ENCODE data around the gene GTF3C1. TPM values are rescaled to one million over a fixed set of nuclear protein-coding genes. Genes with fewer than 3 reads are reported as not detected.

The GTF3C1 gene
- total RNA-seq, 2 experiments from 2014 or later: 43.6 to 44.5 TPM

- peaks cover 46% of the 10 kb centered on the region for H3K36me3 ChIP-seq (ENCODE audit: insufficient read depth, low read length)
- H3K9me3 Mint-ChIP-seq: no peaks in the 10 kb centered on the region
- POLR2A ChIA-PET: interaction anchor here (0.8 to 1.3 kb wide), 3 partner anchors 93 to 225 kb away, joined by 3 to 4 read pairs (median 4); no protein-coding TSS in a partner anchor
- ATAC-seq (ENCODE audit: poor library complexity) (no peak), DNase-seq (no peak)
- H3K36me3 Mint-ChIP-seq (ENCODE audit: low read depth): peaks cover 41% of the 10 kb centered on the region
- CTCF ChIA-PET: interaction anchor here (0.9 to 1.0 kb wide), 2 partner anchors 11 to 226 kb away, joined by 3 to 4 read pairs; no protein-coding TSS in a partner anchor
- H3K27me3 ChIP-seq (ENCODE audit: control insufficient read depth in 1 of 2, insufficient read depth in 2 of 2, low read length in 2 of 2): no peaks in the 10 kb centered on the region
- H3K4me1 Mint-ChIP-seq (ENCODE audit: low read depth): peaks cover 48% of the 10 kb centered on the region
- H3K4me1 ChIP-seq (ENCODE audit: insufficient read depth, low read length): peaks cover 75% of the 10 kb centered on the region
- intact Hi-C loops (cut with DNase I, micrococcal nuclease): no loop called here
- no peak overlapping the region for H3K4me3 Mint-ChIP-seq
- no peak for TF ChIP-seq CTCF (IDR thresholded peaks at IDR 0.05)
- H3K9me3 ChIP-seq (ENCODE audit: control insufficient read depth in 1 of 2, insufficient read depth in 1 of 2, low read length in 2 of 2): no peaks in the 10 kb centered on the region
- no peak overlapping the region for H3K4me3 ChIP-seq (ENCODE audit: low read length)
- H3K27me3 Mint-ChIP-seq: no peaks in the 10 kb centered on the region
- H3K27ac Mint-ChIP-seq: no peak overlapping the region
- no peak overlapping the region for H3K27ac ChIP-seq (ENCODE audit: low read depth in 1 of 2, low read length in 2 of 2)
These were observed 88.8 kb downstream of the GTF3C1 start for GRCh38 chr16:27460663-27461482.

- Histone ChIP-seq H3K4me3 (ENCODE audit: low read length) (no peak overlapping the region), H3K36me3 (ENCODE audit: insufficient read depth, low read length) (peaks cover 40% of the 10 kb centered on the region), H3K27ac (ENCODE audit: low read depth in 1 of 2, low read length in 2 of 2) (no peak overlapping the region), H3K27me3 (ENCODE audit: control insufficient read depth in 1 of 2, insufficient read depth in 2 of 2, low read length in 2 of 2) (no peaks in the 10 kb centered on the region), H3K9me3 (ENCODE audit: control insufficient read depth in 1 of 2, insufficient read depth in 1 of 2, low read length in 2 of 2) (no peaks in the 10 kb centered on the region), H3K4me1 (ENCODE audit: insufficient read depth, low read length) (peaks cover 76% of the 10 kb centered on the region)
- no peak for DNase-seq
- ChIA-PET POLR2A (interaction anchor here (0.8 to 1.3 kb wide), 3 partner anchors 93 to 225 kb away, joined by 3 to 4 read pairs (median 4); no protein-coding TSS in a partner anchor), CTCF (interaction anchor here (0.9 to 1.0 kb wide), 3 partner anchors 10 to 281 kb away, joined by 3 to 4 read pairs (median 3); no protein-coding TSS in a partner anchor)
- peaks cover 35% of the 10 kb centered on the region for H3K36me3 Mint-ChIP-seq (ENCODE audit: low read depth)
- H3K4me3 Mint-ChIP-seq: no peak overlapping the region
- H3K27me3 Mint-ChIP-seq: no peaks in the 10 kb centered on the region
- ATAC-seq (ENCODE audit: poor library complexity): no peak
- H3K9me3 Mint-ChIP-seq: no peaks in the 10 kb centered on the region
- intact Hi-C loops (cut with DNase I, micrococcal nuclease): no loop called here
- H3K4me1 Mint-ChIP-seq (ENCODE audit: low read depth): peaks cover 51% of the 10 kb centered on the region
- no peak for TF ChIP-seq CTCF (IDR thresholded peaks at IDR 0.05)
- peak overlapping the region; percentile 63 for H3K27ac Mint-ChIP-seq
These were observed 89.5 kb downstream of the GTF3C1 start for GRCh38 chr16:27460213-27460612.

GRCh38 chr16:27458987-27459688, 90.6 kb downstream of the GTF3C1 start:
- no peak overlapping the region for H3K4me3 Mint-ChIP-seq
- H3K27ac Mint-ChIP-seq: peak overlapping the region; percentile 63
- no peak for TF ChIP-seq CTCF (IDR thresholded peaks at IDR 0.05)
- ChIA-PET POLR2A (interaction anchor here (1.3 kb wide), 1 partner anchor 92 kb away, joined by 4 read pairs; no protein-coding TSS in a partner anchor), CTCF (no interaction called here)
- intact Hi-C loops (cut with DNase I, micrococcal nuclease): loop anchor here in 1 of 2 experiments (5.0 kb wide), 2 partner anchors 377 to 1622 kb away; no protein-coding TSS in a partner anchor
- DNase-seq (no peak), ATAC-seq (ENCODE audit: poor library complexity) (no peak)
- no peak overlapping the region for H3K27ac ChIP-seq (ENCODE audit: low read depth in 1 of 2, low read length in 2 of 2)
- H3K4me1 Mint-ChIP-seq (ENCODE audit: low read depth): peaks cover 47% of the 10 kb centered on the region
- H3K27me3 ChIP-seq (ENCODE audit: control insufficient read depth in 1 of 2, insufficient read depth in 2 of 2, low read length in 2 of 2): no peaks in the 10 kb centered on the region
- H3K36me3 Mint-ChIP-seq (ENCODE audit: low read depth): peaks cover 31% of the 10 kb centered on the region
- no peak overlapping the region for H3K4me3 ChIP-seq (ENCODE audit: low read length)
- H3K4me1 ChIP-seq (ENCODE audit: insufficient read depth, low read length): peaks cover 67% of the 10 kb centered on the region
- H3K9me3 Mint-ChIP-seq: no peaks in the 10 kb centered on the region
- H3K36me3 ChIP-seq (ENCODE audit: insufficient read depth, low read length): peaks cover 31% of the 10 kb centered on the region
- H3K27me3 Mint-ChIP-seq: no peaks in the 10 kb centered on the region
- H3K9me3 ChIP-seq (ENCODE audit: control insufficient read depth in 1 of 2, insufficient read depth in 1 of 2, low read length in 2 of 2): no peaks in the 10 kb centered on the region
